DMS53 treated with DMSO at 0.1 percent for 48 hours (cell line): ENCODE measurements around the gene TUT1.
A peak's percentile ranks its signal among the peaks of the same experiment; 100 is the strongest.
"Not testable (repeated sequence)": the region's sequence is repeated elsewhere in the genome, so short reads cannot be mapped to it uniquely, and the experiment has no call there.

Source experiments
- DNase-seq: peaks from one replicate; lab custom pipeline; 2025; ENCODE audit not compliant: unreplicated experiment; lab: John Stamatoyannopoulos, UW

Gene TUT1

GRCh38 chr11:62579252-62579651 is 12.1 kb downstream of the TUT1 start:
- no peak for DNase-seq

- DNase-seq, result no peak
Measured at GRCh38 chr11:62578541-62578940, 12.8 kb downstream of the TUT1 start.

GRCh38 chr11:62577046-62577714 is 14.1 kb downstream of the TUT1 start:
- no peak for DNase-seq

GRCh38 chr11:62575837-62576236 is 15.5 kb downstream of the TUT1 start:
- no peak for DNase-seq

- DNase-seq, result no peak
Measured at GRCh38 chr11:62575156-62575555, 16.2 kb downstream of the TUT1 start.

- peak; percentile 22 for DNase-seq
Measured at GRCh38 chr11:62574363-62575071, 16.8 kb downstream of the TUT1 start.

GRCh38 chr11:62573592-62574362 is 17.5 kb downstream of the TUT1 start, which contains the start of gene EEF1G:
EEF1G (minus strand) TSS chr11:62573891; CDS start chr11:62573842, 49 bp downstream.
- peak; percentile 98 for DNase-seq

GRCh38 chr11:62573006-62573591 is 18.2 kb downstream of the TUT1 start:
- no peak for DNase-seq

- DNase-seq, result no peak
Measured at GRCh38 chr11:62572431-62572830, 18.9 kb downstream of the TUT1 start.

GRCh38 chr11:62571493-62571892 is 19.8 kb downstream of the TUT1 start:
- not testable (repeated sequence) for DNase-seq

- not testable (repeated sequence) for DNase-seq
Measured at GRCh38 chr11:62570903-62571302, 20.4 kb downstream of the TUT1 start.

- DNase-seq, result no peak
Measured at GRCh38 chr11:62569611-62570010, 21.7 kb downstream of the TUT1 start.

GRCh38 chr11:62567018-62567633 is 24.2 kb downstream of the TUT1 start:
- no peak for DNase-seq

- DNase-seq, result no peak
Measured at GRCh38 chr11:62566247-62566646, 25.1 kb downstream of the TUT1 start.

GRCh38 chr11:62565100-62565802 is 26.1 kb downstream of the TUT1 start:
- no peak for DNase-seq

GRCh38 chr11:62561677-62562230 is 29.6 kb downstream of the TUT1 start:
- DNase-seq, result not testable (repeated sequence)

- DNase-seq, result peak; percentile 45
Measured at GRCh38 chr11:62560566-62561103, 30.7 kb downstream of the TUT1 start.

- not testable (repeated sequence) for DNase-seq
Measured at GRCh38 chr11:62559626-62560025, 31.7 kb downstream of the TUT1 start.

- no peak for DNase-seq
Measured at GRCh38 chr11:62559204-62559603, 32.1 kb downstream of the TUT1 start.

GRCh38 chr11:62558669-62559068 is 32.7 kb downstream of the TUT1 start:
- DNase-seq, result no peak
